Activated CD4-positive, alpha-beta memory T cell treated with anti-CD3 and anti-CD28 coated beads, Interleukin-2, amount 10 ng/mL, durations not matched to agents 7 days and 5 days (primary cell): Measurements from ENCODE around the gene APOB. TPM values are rescaled to one million over a fixed set of nuclear protein-coding genes. Genes with fewer than 3 reads are reported as not detected.
"Not testable (repeated sequence)": the region's sequence is repeated elsewhere in the genome, so short reads cannot be mapped to it uniquely, and the experiment has no call there.

Experiments
- CTCF ChIA-PET: fragments of 350-600 bp; sonication (Branson Sonifier 250); formaldehyde crosslinking; loops from one replicate; lab custom pipeline; 2021; ENCODE audit warnings: antibody characterized with exemption, inconsistent platforms; lab: Charles Lee
- POLR2A ChIA-PET: fragments of 350-600 bp; sonication (Branson Sonifier 250); formaldehyde crosslinking; loops from one replicate; lab custom pipeline; 2021; ENCODE audit warnings: antibody characterized with exemption; lab: Charles Lee
- DNase-seq: peaks from one replicate; pipeline ENCODE4 v3.0.0-alpha.2; 2020
- H3K27ac Mint-ChIP-seq: one replicate; pipeline ENCODE4 v1.8.0; 2021; ENCODE audit warnings: mild to moderate bottlenecking, mixed read lengths
- H3K27me3 Mint-ChIP-seq: one replicate; pipeline ENCODE4 v1.8.0; 2021; ENCODE audit warnings: mixed read lengths
- H3K36me3 Mint-ChIP-seq: one replicate; pipeline ENCODE4 v1.8.0; 2021; ENCODE audit warnings: low read depth, mixed read lengths
- H3K4me1 Mint-ChIP-seq: one replicate; pipeline ENCODE4 v1.8.0; 2021; ENCODE audit warnings: mixed read lengths
- H3K4me3 Mint-ChIP-seq: one replicate; pipeline ENCODE4 v1.8.0; 2021; ENCODE audit warnings: mild to moderate bottlenecking, mixed read lengths
- H3K9me3 Mint-ChIP-seq: one replicate; pipeline ENCODE4 v1.8.0; 2021; ENCODE audit warnings: mixed read lengths
- total RNA-seq, 2 experiments: library from RNA; stranded (reverse); gene quantifications; one replicate each; pipeline ENCODE4 v1.2.3, GENCODE V29; 2021

Gene APOB
- total RNA-seq, 2 experiments from 2014 or later: not detected

DNA sequence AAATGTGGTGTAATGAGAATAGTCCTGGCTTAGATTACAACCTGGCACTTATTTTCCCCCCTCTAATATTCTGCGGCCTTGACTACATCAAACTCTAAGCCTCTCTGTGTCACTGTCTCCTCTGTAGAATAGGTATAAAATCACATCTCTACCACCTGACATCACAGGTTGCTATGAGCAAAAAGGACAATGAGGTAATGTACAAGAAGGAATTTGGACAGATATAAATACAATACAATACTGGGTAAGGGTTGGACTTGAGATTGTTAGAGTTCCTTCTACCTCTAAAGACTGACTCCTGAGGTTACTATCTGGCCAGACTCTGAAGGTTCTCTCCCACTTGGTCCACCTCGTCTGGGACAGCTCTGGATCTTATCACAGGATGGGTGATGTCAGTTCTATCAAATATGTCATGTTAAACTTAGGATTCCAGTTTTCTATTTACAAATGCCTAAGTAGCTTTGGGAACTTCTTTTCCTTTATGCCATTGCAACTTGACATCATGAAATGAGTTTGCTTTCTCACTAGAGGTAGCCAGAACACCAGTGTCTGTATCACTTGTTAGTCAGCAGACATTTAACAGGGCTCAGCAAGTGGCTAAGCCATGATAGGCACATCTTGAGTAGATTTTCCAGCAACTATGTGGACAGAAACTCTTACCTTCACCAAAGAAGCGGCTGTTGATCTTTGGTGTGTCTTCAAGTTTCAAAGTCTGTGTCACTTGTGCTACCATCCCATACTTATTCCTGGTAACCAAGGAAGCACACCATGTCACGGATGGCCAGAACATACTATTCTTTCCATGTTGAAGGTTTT, 9.5 kb downstream of the APOB start:
- no peaks in the 10 kb centered on the region for H3K9me3 Mint-ChIP-seq
- peaks cover 5% of the 10 kb centered on the region for H3K27me3 Mint-ChIP-seq
- no peaks in the 10 kb centered on the region for H3K36me3 Mint-ChIP-seq
- no peak overlapping the region for H3K27ac Mint-ChIP-seq
- H3K4me3 Mint-ChIP-seq: no peak overlapping the region
- POLR2A ChIA-PET: no interaction called here
- CTCF ChIA-PET: no interaction called here
- DNase-seq: no peak
- no peaks in the 10 kb centered on the region for H3K4me1 Mint-ChIP-seq

GRCh38 chr2:21033237-21034155, 10.4 kb downstream of the APOB start:
- H3K27ac Mint-ChIP-seq: no peak overlapping the region
- no peaks in the 10 kb centered on the region for H3K9me3 Mint-ChIP-seq
- ChIA-PET CTCF (no interaction called here), POLR2A (no interaction called here)
- no peak overlapping the region for H3K4me3 Mint-ChIP-seq
- H3K4me1 Mint-ChIP-seq: no peaks in the 10 kb centered on the region
- DNase-seq: no peak
- peaks cover 8% of the 10 kb centered on the region for H3K27me3 Mint-ChIP-seq
- H3K36me3 Mint-ChIP-seq: no peaks in the 10 kb centered on the region

DNA sequence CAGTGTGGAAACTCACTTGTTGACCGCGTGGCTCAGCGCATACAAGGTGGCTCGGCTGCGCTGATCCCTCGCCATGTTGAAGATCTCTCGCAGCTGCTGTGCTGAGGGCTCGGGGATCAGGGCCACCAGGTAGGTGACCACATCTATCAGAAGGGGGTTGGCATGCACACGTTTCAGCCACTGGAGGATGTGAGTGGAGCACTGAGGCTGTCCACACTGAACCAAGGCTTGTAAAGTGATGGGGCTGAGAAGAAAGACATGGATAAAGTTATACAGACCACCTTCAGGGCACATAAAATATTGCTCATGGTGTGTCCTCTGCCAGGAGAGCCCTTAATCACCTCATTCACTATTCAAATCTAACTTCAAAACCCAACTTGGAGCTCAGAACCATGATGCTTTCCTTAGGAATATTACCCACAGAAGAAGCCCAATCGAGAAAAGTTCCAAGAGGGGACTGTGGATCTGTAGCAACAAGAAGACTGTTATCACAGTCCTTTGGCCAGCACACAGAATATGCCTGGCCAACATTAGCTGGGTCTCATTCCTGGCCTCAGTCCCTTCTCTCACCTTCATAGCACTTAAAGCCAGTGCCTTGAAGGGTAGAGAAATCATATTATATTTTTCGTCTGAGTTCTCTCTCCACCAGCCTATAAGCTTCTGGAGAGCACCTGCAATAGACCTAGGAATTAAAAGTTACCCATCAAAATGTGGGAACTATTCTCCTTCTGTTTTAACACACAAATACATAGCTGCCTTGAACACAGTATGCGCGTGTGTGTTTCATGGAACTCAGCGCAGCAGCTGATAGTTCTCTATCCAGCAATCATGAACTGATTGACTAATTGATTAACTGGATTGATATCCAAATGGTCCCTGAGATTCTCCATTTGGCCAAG, 11.3 kb downstream of the APOB start:
- H3K4me3 Mint-ChIP-seq: no peak overlapping the region
- no peaks in the 10 kb centered on the region for H3K4me1 Mint-ChIP-seq
- ChIA-PET POLR2A (no interaction called here), CTCF (no interaction called here)
- no peak for DNase-seq
- peaks cover 8% of the 10 kb centered on the region for H3K27me3 Mint-ChIP-seq
- H3K36me3 Mint-ChIP-seq: no peaks in the 10 kb centered on the region
- no peaks in the 10 kb centered on the region for H3K9me3 Mint-ChIP-seq
- no peak overlapping the region for H3K27ac Mint-ChIP-seq

GRCh38 chr2:21030983-21031968, 12.6 kb downstream of the APOB start:
- ChIA-PET CTCF (no interaction called here), POLR2A (no interaction called here)
- H3K4me1 Mint-ChIP-seq: no peaks in the 10 kb centered on the region
- peaks cover 8% of the 10 kb centered on the region for H3K27me3 Mint-ChIP-seq
- no peak overlapping the region for H3K4me3 Mint-ChIP-seq
- no peak overlapping the region for H3K27ac Mint-ChIP-seq
- H3K9me3 Mint-ChIP-seq: no peaks in the 10 kb centered on the region
- no peaks in the 10 kb centered on the region for H3K36me3 Mint-ChIP-seq
- DNase-seq: no peak

DNA sequence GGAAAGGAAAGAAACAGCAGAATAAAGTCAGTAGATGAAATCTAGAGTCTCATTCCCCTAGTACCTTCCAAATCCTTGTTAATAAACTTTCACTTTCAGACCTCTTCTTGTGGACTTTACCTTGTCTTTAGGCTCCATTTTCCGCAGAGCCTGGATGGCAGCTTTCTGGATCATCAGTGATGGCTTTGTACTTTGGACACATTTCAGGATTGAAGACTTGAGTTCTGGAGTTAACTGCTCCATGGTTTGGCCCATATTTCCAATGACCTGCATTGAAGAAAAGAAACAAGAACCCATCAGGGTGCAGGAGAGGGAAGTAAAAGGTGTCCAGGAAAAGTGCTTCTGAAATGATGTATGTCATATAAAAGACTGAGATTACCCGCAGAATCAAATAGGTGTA, 14.4 kb downstream of the APOB start:
- no peaks in the 10 kb centered on the region for H3K36me3 Mint-ChIP-seq
- DNase-seq: no peak
- ChIA-PET CTCF (no interaction called here), POLR2A (no interaction called here)
- H3K4me3 Mint-ChIP-seq: no peak overlapping the region
- no peak overlapping the region for H3K27ac Mint-ChIP-seq
- H3K27me3 Mint-ChIP-seq: peaks cover 8% of the 10 kb centered on the region
- no peaks in the 10 kb centered on the region for H3K4me1 Mint-ChIP-seq
- H3K9me3 Mint-ChIP-seq: no peaks in the 10 kb centered on the region

DNA sequence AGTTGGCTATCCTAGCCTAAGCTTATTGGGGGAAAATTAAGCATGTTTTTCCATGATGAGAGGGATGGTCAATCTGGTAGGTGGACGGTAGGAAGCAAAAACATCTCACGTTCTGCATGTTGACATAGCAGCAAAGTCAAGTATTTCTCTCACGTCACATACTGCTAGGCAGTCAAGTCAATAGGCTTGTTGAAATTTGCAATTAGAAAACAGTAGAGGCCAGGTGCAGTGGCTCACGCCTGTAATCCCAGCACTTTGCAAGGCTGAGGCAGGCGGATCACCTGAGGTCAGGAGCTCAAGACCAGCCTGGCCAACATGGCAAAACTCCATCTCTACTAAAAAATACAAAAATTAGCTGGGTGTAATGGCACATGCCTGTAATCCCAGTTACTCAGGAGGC, 14.9 kb downstream of the APOB start:
- H3K36me3 Mint-ChIP-seq, H3K4me3 Mint-ChIP-seq, CTCF ChIA-PET, POLR2A ChIA-PET, DNase-seq, H3K27me3 Mint-ChIP-seq, H3K4me1 Mint-ChIP-seq, H3K27ac Mint-ChIP-seq, H3K9me3 Mint-ChIP-seq: not testable (repeated sequence)

DNA sequence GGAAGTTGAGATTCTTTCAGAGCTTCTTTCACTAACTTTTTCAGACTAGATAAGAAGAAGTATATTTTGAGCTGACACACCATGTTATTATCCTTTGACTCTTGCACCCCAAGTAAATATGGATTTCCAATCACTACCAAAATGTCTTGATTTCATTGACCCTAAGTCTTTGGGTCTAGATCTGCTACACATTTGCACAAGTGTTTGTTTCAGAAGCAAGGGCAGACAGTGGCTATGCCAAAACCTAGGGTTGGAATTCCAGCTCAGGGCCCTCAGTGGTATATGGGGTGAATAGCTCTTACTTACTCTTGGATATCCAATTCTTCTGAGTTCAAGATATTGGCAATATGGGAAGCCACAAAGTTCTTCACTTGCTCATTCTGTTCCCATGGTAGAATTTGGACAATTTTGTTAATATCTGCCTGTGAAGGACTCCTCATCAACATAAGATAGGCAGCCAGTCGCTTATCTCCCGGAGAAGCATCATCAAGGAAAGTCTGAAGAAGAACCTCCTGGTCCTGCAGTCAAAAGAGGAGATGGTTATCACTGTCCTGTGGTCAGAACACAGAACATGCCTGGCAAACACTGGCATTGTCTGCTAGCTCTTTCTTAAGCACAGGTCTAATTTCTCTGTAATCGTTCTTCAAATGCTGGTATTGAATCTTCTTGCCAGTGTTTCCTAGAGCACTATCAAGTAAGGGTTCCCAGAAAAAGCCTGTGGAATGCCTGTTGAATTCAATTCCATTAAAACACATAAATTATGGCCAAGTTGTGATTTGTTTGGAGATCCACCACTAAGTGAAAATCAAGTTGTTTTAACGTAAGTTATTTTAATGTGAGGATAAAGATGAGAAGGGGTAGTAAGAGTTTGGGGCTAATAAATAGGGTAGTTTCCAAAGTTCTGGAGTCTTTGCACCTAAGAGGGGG, 15.6 kb downstream of the APOB start:
- CTCF ChIA-PET: no interaction called here

DNA sequence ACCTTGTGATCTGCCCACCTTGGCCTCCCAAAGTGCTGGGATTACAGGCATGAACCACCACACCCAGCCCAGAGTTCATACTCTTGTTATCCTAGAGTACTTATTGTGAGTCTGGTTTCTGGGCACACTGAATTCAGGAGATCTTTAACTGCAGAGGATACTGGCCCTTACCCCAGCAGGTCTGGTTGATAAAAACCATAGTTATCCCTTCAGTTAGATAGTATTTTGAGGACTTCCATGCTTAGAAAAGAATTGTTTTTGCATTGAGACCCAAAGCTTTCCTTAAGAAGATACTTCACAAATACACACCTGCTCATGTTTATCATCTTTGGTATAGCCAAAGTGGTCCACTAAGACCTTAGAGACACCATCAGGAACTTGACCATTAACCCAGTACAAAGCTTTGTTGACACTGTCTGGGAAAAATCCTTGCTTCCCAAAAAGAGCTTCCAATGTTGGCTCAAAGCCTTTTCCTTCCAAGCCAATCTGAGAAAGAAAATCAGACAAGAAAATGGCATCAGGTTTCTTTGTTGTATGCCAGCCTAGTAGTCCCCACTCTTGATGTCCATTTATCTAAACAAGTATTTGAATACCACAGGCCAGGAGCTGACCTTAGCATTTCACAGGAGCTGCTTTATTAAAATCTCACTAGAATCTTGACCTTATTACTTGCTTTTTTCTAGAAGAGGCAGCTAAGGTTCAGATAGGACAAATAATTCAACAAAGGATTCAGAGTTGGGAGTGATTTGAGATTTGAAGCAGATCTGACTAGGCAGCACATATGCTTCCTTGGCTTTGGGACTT, 17.2 kb downstream of the APOB start:
- Mint-ChIP-seq H3K4me3 (no peak overlapping the region), H3K4me1 (no peaks in the 10 kb centered on the region), H3K27ac (no peak overlapping the region), H3K36me3 (no peaks in the 10 kb centered on the region), H3K9me3 (no peaks in the 10 kb centered on the region), H3K27me3 (peaks cover 11% of the 10 kb centered on the region)
- POLR2A ChIA-PET: no interaction called here
- CTCF ChIA-PET: interaction anchor here (0.5 to 2.1 kb wide), 3 partner anchors 12 to 63 kb away, joined by 3 to 7 read pairs (median 6); no protein-coding TSS in a partner anchor
- DNase-seq: no peak

More for the DNA sequence above, 15.6 kb downstream of the APOB start:
- Mint-ChIP-seq H3K27me3 (peaks cover 8% of the 10 kb centered on the region), H3K36me3 (no peaks in the 10 kb centered on the region), H3K27ac (no peak overlapping the region), H3K9me3 (no peaks in the 10 kb centered on the region), H3K4me1 (no peaks in the 10 kb centered on the region), H3K4me3 (no peak overlapping the region)
- no peak for DNase-seq
- POLR2A ChIA-PET: no interaction called here

GRCh38 chr2:21025690-21026478, 18.0 kb downstream of the APOB start:
- no peaks in the 10 kb centered on the region for H3K36me3 Mint-ChIP-seq
- POLR2A ChIA-PET: no interaction called here

More at GRCh38 chr2:21025690-21026478, 18.0 kb downstream of the APOB start:
- CTCF ChIA-PET: interaction anchor here (0.5 to 2.1 kb wide), 2 partner anchors 16 to 63 kb away, joined by 3 to 7 read pairs; no protein-coding TSS in a partner anchor
- Mint-ChIP-seq H3K27ac (no peak overlapping the region), H3K27me3 (peaks cover 7% of the 10 kb centered on the region), H3K9me3 (no peaks in the 10 kb centered on the region), H3K4me3 (no peak overlapping the region), H3K4me1 (no peaks in the 10 kb centered on the region)
- DNase-seq: no peak
